VCaP (cell line): ENCODE measurements around the gene AMOT.

Source experiments
- H3K27ac ChIP-seq: fragments of 450-650 bp; 2 replicates; pipeline ENCODE4 v1.5.1; 2017
- TF ChIP-seq, protein P1 (sequence below): fragments of 450-650 bp; conservative IDR thresholded peaks from 2 replicates; pipeline ENCODE4 v1.5.1; 2017; ENCODE audit warnings: mild to moderate bottlenecking, moderate library complexity

The AMOT gene

GRCh38 chrX:112818114-112819007 is 22.3 kb downstream of the AMOT start:
- H3K27ac ChIP-seq = no peak overlapping the region
- TF ChIP-seq, protein P1, sequence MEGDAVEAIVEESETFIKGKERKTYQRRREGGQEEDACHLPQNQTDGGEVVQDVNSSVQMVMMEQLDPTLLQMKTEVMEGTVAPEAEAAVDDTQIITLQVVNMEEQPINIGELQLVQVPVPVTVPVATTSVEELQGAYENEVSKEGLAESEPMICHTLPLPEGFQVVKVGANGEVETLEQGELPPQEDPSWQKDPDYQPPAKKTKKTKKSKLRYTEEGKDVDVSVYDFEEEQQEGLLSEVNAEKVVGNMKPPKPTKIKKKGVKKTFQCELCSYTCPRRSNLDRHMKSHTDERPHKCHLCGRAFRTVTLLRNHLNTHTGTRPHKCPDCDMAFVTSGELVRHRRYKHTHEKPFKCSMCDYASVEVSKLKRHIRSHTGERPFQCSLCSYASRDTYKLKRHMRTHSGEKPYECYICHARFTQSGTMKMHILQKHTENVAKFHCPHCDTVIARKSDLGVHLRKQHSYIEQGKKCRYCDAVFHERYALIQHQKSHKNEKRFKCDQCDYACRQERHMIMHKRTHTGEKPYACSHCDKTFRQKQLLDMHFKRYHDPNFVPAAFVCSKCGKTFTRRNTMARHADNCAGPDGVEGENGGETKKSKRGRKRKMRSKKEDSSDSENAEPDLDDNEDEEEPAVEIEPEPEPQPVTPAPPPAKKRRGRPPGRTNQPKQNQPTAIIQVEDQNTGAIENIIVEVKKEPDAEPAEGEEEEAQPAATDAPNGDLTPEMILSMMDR = no peak

DNA sequence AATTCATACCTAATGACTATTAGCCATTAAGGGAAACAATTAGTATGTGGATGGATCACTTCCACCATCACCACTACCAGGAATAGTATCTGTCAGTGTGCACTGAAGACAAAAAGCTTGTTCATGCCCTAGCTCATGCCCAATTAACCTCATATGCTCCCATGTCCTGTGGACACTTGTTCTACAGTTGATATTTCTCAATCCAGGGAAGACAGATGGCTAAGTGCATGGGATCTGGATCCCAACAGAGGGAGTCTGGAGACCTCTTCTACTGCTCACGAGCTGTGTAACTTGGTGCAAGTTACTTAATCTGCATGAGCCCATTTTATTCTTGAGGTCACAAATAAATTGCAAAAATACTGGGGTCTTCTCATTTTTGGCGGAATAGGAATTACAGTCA is 23.7 kb downstream of the AMOT start:
- no peak overlapping the region for H3K27ac ChIP-seq
- TF ChIP-seq, protein P1 = no peak

- TF ChIP-seq, protein P1 = no peak
- no peak overlapping the region for H3K27ac ChIP-seq
These were observed 26.1 kb downstream of the AMOT start for GRCh38 chrX:112814496-112814895.

- H3K27ac ChIP-seq = no peak overlapping the region
- TF ChIP-seq, protein P1 = no peak
These were observed 27.9 kb downstream of the AMOT start for GRCh38 chrX:112812741-112813140.

GRCh38 chrX:112808651-112809195 is 31.9 kb downstream of the AMOT start:
- TF ChIP-seq, protein P1 = no peak
- no peak overlapping the region for H3K27ac ChIP-seq

- TF ChIP-seq, protein P1 = no peak
- H3K27ac ChIP-seq = no peak overlapping the region
These were observed 32.6 kb downstream of the AMOT start for GRCh38 chrX:112808007-112808406.

- no peak overlapping the region for H3K27ac ChIP-seq
- TF ChIP-seq, protein P1 = no peak
These were observed 37.6 kb downstream of the AMOT start for GRCh38 chrX:112803060-112803459.
